H1 (cell line): Measurements from ENCODE around the gene U2AF1L4.

Source experiments
- CHD2 ChIP-seq: IDR thresholded peaks from 2 replicates; pipeline ENCODE4 v1.6.1; 2012; ENCODE audit warnings: low read length, improper control_type of control experiment
- EGR1 ChIP-seq: IDR thresholded peaks from 2 replicates; pipeline ENCODE4 v1.6.1; 2011; ENCODE audit warnings: low read depth, low read length, borderline replicate concordance
- EZH2 ChIP-seq: fragments of 200-600 bp; sonication (generic); IDR thresholded peaks from 2 replicates; pipeline ENCODE4 v1.7.1; 2012; ENCODE audit warnings: low read depth, mild to moderate bottlenecking, moderate library complexity, low read length, inconsistent platforms; ENCODE audit not compliant: severe bottlenecking
- KDM5A ChIP-seq: fragments of 200-600 bp; IDR thresholded peaks from 2 replicates; pipeline ENCODE4 v1.7.1; 2012; ENCODE audit warnings: mild to moderate bottlenecking, low read length, inconsistent platforms, mixed read lengths
- POLR2AphosphoS5 ChIP-seq: IDR thresholded peaks from 2 replicates; pipeline ENCODE4 v1.6.1; 2011; ENCODE audit warnings: low read depth, low read length
- TF ChIP-seq, protein P1 (sequence below), 3 experiments: IDR thresholded peaks; 1 replicate in 2 of 3; 2 replicates in 1 of 3; pipeline versions ENCODE4 v1.5.1 to v1.6.1; 2011; ENCODE audit warnings: low read length in 3 of 3, mild to moderate bottlenecking in 3 of 3, inconsistent platforms in 2 of 3, low read depth in 1 of 3, moderate library complexity in 1 of 3; ENCODE audit not compliant: insufficient read depth in 1 of 3; ENCODE audit errors: control extremely low read depth in 1 of 3
- TF ChIP-seq, protein P2 (sequence below): IDR thresholded peaks from 2 replicates; pipeline ENCODE4 v1.6.1; 2011; ENCODE audit warnings: low read depth, mild to moderate bottlenecking, low read length; ENCODE audit not compliant: insufficient read depth

DNA sequence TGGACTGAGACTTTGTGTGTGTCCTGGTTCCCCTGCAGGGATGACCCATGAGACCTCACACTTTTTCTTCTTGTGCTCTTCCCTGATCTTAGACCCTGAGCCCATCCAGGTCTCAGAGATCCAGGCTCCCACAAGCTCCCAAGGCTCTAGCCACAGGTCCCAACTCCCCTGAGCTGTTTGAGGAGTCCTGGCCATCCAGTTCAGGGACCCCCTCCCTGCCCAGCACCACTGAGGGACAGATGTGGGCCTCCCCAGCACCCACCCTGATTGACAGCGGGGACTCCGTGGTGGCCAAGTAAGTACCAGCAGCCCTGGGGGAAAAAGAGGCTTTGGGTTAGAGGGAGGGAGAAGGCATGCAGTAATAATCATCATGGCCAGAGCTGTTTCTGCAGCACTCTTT lies 14.5 kb upstream of the U2AF1L4 start:
- TF ChIP-seq, protein P1, sequence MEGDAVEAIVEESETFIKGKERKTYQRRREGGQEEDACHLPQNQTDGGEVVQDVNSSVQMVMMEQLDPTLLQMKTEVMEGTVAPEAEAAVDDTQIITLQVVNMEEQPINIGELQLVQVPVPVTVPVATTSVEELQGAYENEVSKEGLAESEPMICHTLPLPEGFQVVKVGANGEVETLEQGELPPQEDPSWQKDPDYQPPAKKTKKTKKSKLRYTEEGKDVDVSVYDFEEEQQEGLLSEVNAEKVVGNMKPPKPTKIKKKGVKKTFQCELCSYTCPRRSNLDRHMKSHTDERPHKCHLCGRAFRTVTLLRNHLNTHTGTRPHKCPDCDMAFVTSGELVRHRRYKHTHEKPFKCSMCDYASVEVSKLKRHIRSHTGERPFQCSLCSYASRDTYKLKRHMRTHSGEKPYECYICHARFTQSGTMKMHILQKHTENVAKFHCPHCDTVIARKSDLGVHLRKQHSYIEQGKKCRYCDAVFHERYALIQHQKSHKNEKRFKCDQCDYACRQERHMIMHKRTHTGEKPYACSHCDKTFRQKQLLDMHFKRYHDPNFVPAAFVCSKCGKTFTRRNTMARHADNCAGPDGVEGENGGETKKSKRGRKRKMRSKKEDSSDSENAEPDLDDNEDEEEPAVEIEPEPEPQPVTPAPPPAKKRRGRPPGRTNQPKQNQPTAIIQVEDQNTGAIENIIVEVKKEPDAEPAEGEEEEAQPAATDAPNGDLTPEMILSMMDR (IDR thresholded peaks at IDR 0.05; ENCODE audit: control extremely low read depth in 1 of 3, insufficient read depth in 1 of 3, low read depth in 1 of 3, low read length in 3 of 3): no peak
- TF ChIP-seq, protein P2, sequence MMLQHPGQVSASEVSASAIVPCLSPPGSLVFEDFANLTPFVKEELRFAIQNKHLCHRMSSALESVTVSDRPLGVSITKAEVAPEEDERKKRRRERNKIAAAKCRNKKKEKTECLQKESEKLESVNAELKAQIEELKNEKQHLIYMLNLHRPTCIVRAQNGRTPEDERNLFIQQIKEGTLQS: no peak
- TF ChIP-seq KDM5A: no peak
- TF ChIP-seq POLR2AphosphoS5: no peak
- no peak for TF ChIP-seq EZH2
- TF ChIP-seq CHD2: no peak
- no peak for TF ChIP-seq EGR1
